Thyroid gland (tissue), 4 donors: Measurements from ENCODE around the gene MTARC2.

Source experiments
- POLR2A ChIP-seq, 2 donors: fragments of 450-650 bp; IDR thresholded peaks; one replicate each; pipeline ENCODE4 v1.6.1; 2017; ENCODE audit warnings: antibody characterized with exemption in 2 of 2, mild to moderate bottlenecking in 2 of 2, moderate library complexity in 1 of 2
- TF ChIP-seq, protein P1 (sequence below), 6 experiments: fragments of 200-600 bp in 3 of 6; fragments of 450-650 bp in 3 of 6; sonication (generic) in 3 of 6; IDR thresholded peaks; one replicate each; pipeline ENCODE4 v1.5.1; 2016 to 2019; ENCODE audit warnings: antibody characterized with exemption in 6 of 6, mild to moderate bottlenecking in 2 of 6, inconsistent platforms in 1 of 6, moderate library complexity in 1 of 6

GRCh38 chr1:220734571-220735326 is 13.4 kb upstream of the MTARC2 start:
- TF ChIP-seq, protein P1, sequence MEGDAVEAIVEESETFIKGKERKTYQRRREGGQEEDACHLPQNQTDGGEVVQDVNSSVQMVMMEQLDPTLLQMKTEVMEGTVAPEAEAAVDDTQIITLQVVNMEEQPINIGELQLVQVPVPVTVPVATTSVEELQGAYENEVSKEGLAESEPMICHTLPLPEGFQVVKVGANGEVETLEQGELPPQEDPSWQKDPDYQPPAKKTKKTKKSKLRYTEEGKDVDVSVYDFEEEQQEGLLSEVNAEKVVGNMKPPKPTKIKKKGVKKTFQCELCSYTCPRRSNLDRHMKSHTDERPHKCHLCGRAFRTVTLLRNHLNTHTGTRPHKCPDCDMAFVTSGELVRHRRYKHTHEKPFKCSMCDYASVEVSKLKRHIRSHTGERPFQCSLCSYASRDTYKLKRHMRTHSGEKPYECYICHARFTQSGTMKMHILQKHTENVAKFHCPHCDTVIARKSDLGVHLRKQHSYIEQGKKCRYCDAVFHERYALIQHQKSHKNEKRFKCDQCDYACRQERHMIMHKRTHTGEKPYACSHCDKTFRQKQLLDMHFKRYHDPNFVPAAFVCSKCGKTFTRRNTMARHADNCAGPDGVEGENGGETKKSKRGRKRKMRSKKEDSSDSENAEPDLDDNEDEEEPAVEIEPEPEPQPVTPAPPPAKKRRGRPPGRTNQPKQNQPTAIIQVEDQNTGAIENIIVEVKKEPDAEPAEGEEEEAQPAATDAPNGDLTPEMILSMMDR (IDR thresholded peaks at IDR 0.05): no peak
- TF ChIP-seq POLR2A (IDR thresholded peaks at IDR 0.05): no peak
